Thoracic aorta (tissue), 2 donors: ENCODE measurements around the gene STAMBPL1. TPM values are rescaled to one million over a fixed set of nuclear protein-coding genes. Genes with fewer than 3 reads are reported as not detected.

Experiments used
- ATAC-seq: fragments of 150-250 bp; one replicate; pipeline ENCODE4 v1.8.0; 2017; ENCODE audit warnings: low read depth; ENCODE audit not compliant: insufficient number of reproducible peaks, low FRiP score
- DNase-seq: peaks from one replicate; pipeline ENCODE4 v3.0.0-alpha.2; 2020; ENCODE audit warnings: low spot score
- H3K27ac ChIP-seq, 2 donors: fragments of 200-600 bp; sonication (generic); 1 replicate in 1 of 2; 2 replicates in 1 of 2; pipeline ENCODE4 v1.5.1; 2016; ENCODE audit warnings: mild to moderate bottlenecking in 2 of 2, moderate library complexity in 2 of 2
- H3K27me3 ChIP-seq: fragments of 200-600 bp; sonication (generic); replicated peaks from 2 replicates; pipeline ENCODE4 v1.6.0; 2016; ENCODE audit warnings: mild to moderate bottlenecking; ENCODE audit not compliant: insufficient read depth
- H3K36me3 ChIP-seq: fragments of 200-600 bp; sonication (generic); one replicate; pipeline ENCODE4 v1.5.1; 2016
- H3K4me1 ChIP-seq, 2 donors: fragments of 200-600 bp; sonication (generic); 1 replicate in 1 of 2; 2 replicates in 1 of 2; pipeline versions ENCODE4 v1.5.1 to v1.6.0; 2016; ENCODE audit warnings: low read depth in 2 of 2, mild to moderate bottlenecking in 1 of 2; ENCODE audit not compliant: control insufficient read depth in 1 of 2
- H3K4me3 ChIP-seq: fragments of 200-600 bp; sonication (generic); 2 replicates; pipeline ENCODE4 v1.5.1; 2016; ENCODE audit warnings: mild to moderate bottlenecking
- H3K9me3 ChIP-seq: fragments of 200-600 bp; sonication (generic); 2 replicates; pipeline ENCODE4 v1.5.1; 2016
- total RNA-seq, 2 donors: library from RNA; depleted of rRNA; stranded (reverse); fragments of >200 nt; gene quantifications; one replicate each; pipeline versions ENCODE4 v1.1.0 to v1.2.3, GENCODE V29; 2016
- TF ChIP-seq, protein P1 (sequence below): fragments of 200-600 bp; sonication (generic); IDR thresholded peaks from one replicate; pipeline ENCODE4 v1.5.1; 2019; ENCODE audit warnings: antibody characterized with exemption

The STAMBPL1 gene
- 10 to 100 TPM in 1 of 2 donors, 1 to 10 TPM in 1; 2.2 to 10.0 TPM for total RNA-seq

DNA sequence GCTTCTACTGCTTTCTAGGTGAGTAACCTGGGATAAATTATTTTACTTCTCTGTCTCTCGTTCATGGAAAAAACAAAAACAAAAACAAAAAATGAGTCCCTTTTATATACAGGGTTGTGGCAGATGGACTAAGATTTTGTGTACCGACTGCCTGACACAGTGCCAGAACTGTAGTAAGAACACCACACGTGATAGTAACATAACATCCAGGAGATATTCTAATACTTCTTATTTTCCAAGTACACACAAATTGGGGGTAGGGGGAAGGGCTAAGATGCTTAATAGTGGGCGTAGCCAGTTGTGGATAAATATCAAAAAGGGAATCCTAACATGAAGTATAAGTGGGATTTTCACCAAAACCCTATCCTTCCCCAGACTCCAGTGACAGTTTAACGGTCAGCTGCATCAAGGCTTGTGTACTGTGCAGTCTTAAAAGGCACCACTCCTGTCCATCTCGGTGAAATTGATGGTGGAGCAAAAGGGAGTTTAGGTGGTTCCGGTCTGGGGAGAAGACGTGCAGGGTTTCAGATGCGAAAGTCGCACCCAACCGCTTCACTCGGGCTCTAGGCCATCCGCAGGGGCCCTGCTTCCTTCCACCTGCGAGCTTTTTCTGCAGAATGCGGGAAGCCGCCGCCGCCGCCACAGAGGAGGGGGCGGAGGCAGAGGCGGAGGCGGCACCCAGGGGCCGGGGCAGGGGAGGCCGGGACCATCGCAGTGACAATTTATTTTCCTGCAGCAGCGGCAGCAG, at the start of gene STAMBPL1:
Gene STAMBPL1, plus strand, starts transcription at position 712 of the 748 bp plus-strand sequence. CDS start 21,464 bp downstream, outside the sequence.
- H3K4me1 ChIP-seq: peaks cover 0 to 23% of the 10 kb centered on the region in 2 donors
- H3K27ac ChIP-seq: peak within 1 kb of the TSS; percentile 70 to 81
- ATAC-seq: no peak
- TF ChIP-seq, protein P1, sequence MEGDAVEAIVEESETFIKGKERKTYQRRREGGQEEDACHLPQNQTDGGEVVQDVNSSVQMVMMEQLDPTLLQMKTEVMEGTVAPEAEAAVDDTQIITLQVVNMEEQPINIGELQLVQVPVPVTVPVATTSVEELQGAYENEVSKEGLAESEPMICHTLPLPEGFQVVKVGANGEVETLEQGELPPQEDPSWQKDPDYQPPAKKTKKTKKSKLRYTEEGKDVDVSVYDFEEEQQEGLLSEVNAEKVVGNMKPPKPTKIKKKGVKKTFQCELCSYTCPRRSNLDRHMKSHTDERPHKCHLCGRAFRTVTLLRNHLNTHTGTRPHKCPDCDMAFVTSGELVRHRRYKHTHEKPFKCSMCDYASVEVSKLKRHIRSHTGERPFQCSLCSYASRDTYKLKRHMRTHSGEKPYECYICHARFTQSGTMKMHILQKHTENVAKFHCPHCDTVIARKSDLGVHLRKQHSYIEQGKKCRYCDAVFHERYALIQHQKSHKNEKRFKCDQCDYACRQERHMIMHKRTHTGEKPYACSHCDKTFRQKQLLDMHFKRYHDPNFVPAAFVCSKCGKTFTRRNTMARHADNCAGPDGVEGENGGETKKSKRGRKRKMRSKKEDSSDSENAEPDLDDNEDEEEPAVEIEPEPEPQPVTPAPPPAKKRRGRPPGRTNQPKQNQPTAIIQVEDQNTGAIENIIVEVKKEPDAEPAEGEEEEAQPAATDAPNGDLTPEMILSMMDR: no peak
- H3K9me3 ChIP-seq: no peaks in the 10 kb centered on the region
- H3K36me3 ChIP-seq: no peaks in the 10 kb centered on the region
- H3K4me3 ChIP-seq: peak within 1 kb of the TSS; percentile 87
- no peak for DNase-seq
- H3K27me3 ChIP-seq: no peaks in the 10 kb centered on the region

DNA sequence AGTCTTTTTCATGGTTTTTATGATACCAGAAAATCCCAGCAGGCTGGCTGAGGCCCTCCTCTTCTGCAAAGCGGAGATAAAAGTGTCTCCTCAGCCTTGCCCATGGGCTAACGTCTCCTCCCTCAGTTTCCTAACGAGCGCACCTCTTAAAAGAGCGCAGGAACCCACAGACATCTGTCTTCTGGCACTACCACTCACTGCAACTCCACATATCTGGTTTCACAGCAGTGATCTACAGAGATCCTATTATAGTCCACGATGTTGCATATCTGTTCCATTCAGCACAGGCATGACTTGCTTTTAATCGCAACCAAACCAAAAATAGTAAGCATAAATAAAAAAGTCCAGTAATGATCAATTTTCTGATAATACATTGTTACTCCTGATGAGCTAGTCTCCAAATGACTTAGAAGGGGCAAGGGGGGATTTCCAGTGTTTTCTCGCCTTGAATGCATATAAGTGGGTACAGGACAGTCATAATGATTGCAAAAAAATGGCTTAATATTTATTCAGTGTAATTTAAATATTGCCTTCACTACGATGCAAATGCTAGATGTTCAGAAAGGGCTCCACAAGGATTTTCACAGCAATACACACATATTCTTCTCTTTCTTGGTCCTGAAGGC, 49.3 kb upstream of the STAMBPL1 start:
- ATAC-seq (no peak), DNase-seq (no peak)
- Histone ChIP-seq H3K27me3 (no peaks in the 10 kb centered on the region), H3K9me3 (no peaks in the 10 kb centered on the region), H3K27ac (no peak overlapping the region), H3K36me3 (no peaks in the 10 kb centered on the region), H3K4me1 (no peaks in the 10 kb centered on the region), H3K4me3 (no peak overlapping the region)
- TF ChIP-seq, protein P1: no peak

DNA sequence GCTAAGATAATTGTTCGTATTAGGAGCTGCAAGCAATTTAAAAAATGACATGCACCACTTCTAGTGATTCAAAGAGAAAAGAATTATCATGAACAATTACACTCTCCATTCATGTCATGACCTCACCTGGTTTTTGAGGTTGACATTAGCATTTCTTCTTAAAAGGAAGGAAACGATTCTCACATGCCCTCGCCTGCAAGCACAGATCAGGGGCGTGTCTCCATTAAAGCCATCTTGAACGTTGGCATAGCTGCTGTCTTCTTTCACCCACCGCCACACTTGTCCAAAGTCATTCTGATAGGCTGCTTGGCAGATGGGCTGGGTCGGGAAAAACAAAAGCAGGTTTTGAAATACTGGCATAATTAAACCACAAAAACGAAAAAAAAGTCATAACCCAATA, 48.3 kb upstream of the STAMBPL1 start:
- Histone ChIP-seq H3K27ac (no peak overlapping the region), H3K4me3 (no peak overlapping the region), H3K9me3 (no peaks in the 10 kb centered on the region), H3K27me3 (no peaks in the 10 kb centered on the region), H3K4me1 (no peaks in the 10 kb centered on the region), H3K36me3 (no peaks in the 10 kb centered on the region)
- TF ChIP-seq, protein P1: no peak
- ATAC-seq (no peak), DNase-seq (no peak)

DNA sequence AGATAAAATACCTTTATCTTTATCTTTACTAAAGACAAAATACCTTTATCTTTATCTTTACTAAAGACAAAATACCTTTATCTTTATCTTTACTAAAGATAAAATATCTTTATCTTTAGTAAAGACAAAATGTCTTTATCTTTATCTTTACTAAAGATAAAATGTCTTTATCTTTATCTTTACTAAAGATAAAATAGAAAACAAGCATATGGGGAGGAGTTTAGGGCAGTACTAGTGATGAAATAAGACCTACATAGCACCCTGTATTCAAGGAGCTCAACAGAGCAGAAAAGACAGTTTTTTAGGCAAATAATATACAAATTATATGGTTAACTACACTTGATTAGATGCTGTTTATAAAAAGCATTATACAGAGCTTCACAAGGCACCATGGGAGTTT, 47.7 kb upstream of the STAMBPL1 start:
- H3K27me3 ChIP-seq: no peaks in the 10 kb centered on the region
- no peak overlapping the region for H3K27ac ChIP-seq
- no peaks in the 10 kb centered on the region for H3K36me3 ChIP-seq
- H3K4me3 ChIP-seq: no peak overlapping the region
- DNase-seq (no peak), ATAC-seq (no peak)
- no peaks in the 10 kb centered on the region for H3K4me1 ChIP-seq
- H3K9me3 ChIP-seq: no peaks in the 10 kb centered on the region
- TF ChIP-seq, protein P1: no peak

DNA sequence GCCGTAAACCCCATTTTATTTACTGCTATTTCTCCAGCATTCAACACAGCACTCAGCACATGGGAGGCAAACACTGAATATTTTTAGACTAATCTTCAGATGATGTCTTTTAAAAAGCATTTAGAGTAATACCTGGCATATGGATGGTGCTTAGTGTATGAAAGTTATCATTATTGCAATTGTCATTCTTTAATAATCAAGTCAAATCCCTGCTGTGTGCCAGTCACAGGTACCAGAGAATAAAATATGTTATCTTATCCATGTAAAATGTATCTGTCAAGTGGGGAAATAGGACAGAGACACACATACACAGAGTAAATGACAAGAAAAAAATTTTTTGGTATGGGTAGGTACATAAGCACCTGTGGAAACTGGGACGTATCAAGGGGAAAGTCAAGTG, 46.9 kb upstream of the STAMBPL1 start:
- Histone ChIP-seq H3K9me3 (no peaks in the 10 kb centered on the region), H3K36me3 (no peaks in the 10 kb centered on the region), H3K27ac (no peak overlapping the region), H3K4me3 (no peak overlapping the region), H3K27me3 (no peaks in the 10 kb centered on the region), H3K4me1 (no peaks in the 10 kb centered on the region)
- TF ChIP-seq, protein P1: no peak
- ATAC-seq (no peak), DNase-seq (no peak)
